Stimulated activated effector memory CD8-positive, alpha-beta T cell treated with anti-CD3 and anti-CD28 coated beads, Interleukin-12 subunit alpha, Interleukin-12 subunit beta, amount 100 ng/mL, for 72 hours (primary cell): Measurements from ENCODE around the gene ZG16.

Experiments
- ATAC-seq: fragments of 150-1000 bp; cut with Tn5 transposase; 2 replicates; pipeline ENCODE4 v1.10.0; 2021
- DNase-seq, 2 donors: peaks; one replicate each; pipeline ENCODE4 v3.0.0; 2021 to 2022; ENCODE audit warnings: low spot score in 2 of 2
- H3K27ac Mint-ChIP-seq: one replicate; pipeline ENCODE4 v1.8.0; 2022; ENCODE audit warnings: mild to moderate bottlenecking, mixed read lengths
- H3K36me3 Mint-ChIP-seq: one replicate; pipeline ENCODE4 v1.8.0; 2022; ENCODE audit warnings: mild to moderate bottlenecking, mixed read lengths
- H3K4me1 Mint-ChIP-seq: one replicate; pipeline ENCODE4 v1.8.0; 2022; ENCODE audit warnings: mixed read lengths
- H3K4me3 Mint-ChIP-seq: one replicate; pipeline ENCODE4 v1.8.0; 2022; ENCODE audit warnings: mild to moderate bottlenecking, mixed read lengths
- H3K9me3 Mint-ChIP-seq: one replicate; pipeline ENCODE4 v1.8.0; 2022; ENCODE audit warnings: mixed read lengths

ZG16 gene

DNA sequence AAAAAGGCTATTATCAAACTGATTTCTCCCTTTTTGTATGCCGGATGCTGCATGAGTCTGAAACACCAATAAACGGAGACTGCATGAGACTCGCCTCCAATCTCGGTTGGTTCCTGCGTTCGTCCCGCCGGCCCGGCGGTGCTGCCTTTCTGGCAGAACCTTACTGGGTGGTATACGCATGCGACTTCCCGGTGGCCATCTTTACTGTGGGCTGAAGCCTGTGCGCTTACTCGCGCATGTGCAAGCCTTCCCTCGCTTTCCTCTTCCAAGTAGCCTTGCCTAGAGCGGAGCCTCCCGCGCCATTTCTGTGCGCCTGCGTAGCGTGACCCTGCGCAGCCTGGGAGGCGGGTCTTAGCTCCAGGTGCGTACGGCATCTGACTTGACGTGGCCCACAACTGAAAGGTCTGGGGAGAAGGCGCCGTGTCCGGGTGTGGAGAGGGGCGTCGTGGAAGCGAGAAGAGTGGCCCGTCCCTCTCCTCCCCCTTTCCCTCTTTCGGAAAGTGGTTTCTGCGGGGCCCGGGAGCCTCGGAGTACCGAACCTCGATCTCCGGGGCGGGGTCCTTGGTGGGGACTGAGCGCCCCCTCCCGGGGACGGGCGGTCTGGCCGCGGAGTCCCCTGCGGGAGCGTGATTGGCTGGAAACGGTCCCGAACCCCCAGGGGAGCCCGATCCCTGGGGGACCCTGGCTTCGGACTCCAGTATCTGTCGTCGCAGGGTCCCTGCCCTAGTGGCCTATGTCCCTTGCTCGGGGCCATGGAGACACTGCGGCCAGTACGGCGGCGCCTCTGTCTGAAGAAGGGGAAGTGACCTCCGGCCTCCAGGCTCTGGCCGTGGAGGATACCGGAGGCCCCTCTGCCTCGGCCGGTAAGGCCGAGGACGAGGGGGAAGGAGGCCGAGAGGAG is 38.0 kb downstream of the ZG16 start, which contains the start of gene PAGR1:
Gene PAGR1 (plus strand): TSS at position 360 of the 901 bp plus-strand sequence. CDS start 374 bp downstream, at position 734.
- peaks cover 87% of the 10 kb centered on the region for H3K4me1 Mint-ChIP-seq

DNA sequence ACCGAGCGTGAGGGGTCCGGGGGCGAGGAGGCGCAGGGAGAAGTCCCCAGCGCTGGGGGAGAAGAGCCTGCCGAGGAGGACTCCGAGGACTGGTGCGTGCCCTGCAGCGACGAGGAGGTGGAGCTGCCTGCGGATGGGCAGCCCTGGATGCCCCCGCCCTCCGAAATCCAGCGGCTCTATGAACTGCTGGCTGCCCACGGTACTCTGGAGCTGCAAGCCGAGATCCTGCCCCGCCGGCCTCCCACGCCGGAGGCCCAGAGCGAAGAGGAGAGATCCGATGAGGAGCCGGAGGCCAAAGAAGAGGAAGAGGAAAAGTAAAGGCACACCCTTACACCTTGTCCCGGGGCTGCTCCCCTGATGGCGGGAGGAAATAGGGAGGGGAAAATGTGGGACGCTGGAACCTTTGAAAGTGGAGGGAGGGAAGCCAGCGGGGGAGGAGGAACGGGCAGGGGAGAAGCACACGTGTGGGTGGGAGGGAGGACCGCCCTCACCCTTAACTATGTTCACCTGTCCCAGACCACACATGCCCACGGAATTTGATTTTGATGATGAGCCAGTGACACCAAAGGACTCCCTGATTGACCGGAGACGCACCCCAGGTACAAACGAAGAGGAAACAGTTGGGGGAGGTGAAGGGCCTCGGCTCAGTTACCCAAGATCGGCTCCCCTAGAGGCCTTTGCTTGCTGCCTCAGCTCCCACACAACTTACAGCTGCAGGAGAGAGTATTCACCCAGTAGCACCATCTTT is 38.8 kb downstream of the ZG16 start:
- ATAC-seq (peak; percentile 59), DNase-seq (peak; percentile 44 to 83)
- peak overlapping the region; percentile 97 for H3K4me3 Mint-ChIP-seq
- peak overlapping the region; percentile 93 for H3K27ac Mint-ChIP-seq
- H3K36me3 Mint-ChIP-seq, result peaks cover 59% of the 10 kb centered on the region
- peaks cover 84% of the 10 kb centered on the region for H3K4me1 Mint-ChIP-seq
- no peaks in the 10 kb centered on the region for H3K9me3 Mint-ChIP-seq

More for the DNA sequence above, 38.0 kb downstream of the ZG16 start, which contains the start of gene PAGR1:
- DNase-seq (peak; percentile 91 to 99), ATAC-seq (peak; percentile 82)
- Mint-ChIP-seq H3K36me3 (peaks cover 68% of the 10 kb centered on the region), H3K4me3 (peak within 1 kb of the TSS; percentile 97), H3K9me3 (no peaks in the 10 kb centered on the region), H3K27ac (peak within 1 kb of the TSS; percentile 93)

DNA sequence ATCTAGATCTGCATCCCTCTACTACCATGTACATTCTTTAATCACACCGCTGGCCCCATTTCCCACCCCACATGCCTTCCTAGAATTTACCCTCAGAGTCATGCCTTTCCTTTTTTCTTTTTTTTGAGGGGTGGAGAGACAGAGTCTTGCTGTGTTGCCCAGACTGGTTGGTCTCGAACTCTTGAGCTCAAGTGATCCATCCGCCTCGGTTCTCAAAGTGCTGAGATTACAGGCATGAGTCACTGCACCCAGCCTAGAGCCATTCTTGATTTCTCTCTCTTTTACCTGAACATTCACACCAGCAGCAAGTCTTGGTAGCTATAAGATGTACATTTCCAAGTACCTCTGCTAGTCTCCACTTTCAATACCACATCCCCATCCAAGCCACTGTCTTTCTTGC is 40.0 kb downstream of the ZG16 start:
- Mint-ChIP-seq H3K4me3 (peak overlapping the region; percentile 97), H3K9me3 (no peaks in the 10 kb centered on the region), H3K36me3 (peaks cover 64% of the 10 kb centered on the region), H3K4me1 (peaks cover 83% of the 10 kb centered on the region), H3K27ac (peak overlapping the region; percentile 93)
- no peak for DNase-seq
- ATAC-seq, result no peak

DNA sequence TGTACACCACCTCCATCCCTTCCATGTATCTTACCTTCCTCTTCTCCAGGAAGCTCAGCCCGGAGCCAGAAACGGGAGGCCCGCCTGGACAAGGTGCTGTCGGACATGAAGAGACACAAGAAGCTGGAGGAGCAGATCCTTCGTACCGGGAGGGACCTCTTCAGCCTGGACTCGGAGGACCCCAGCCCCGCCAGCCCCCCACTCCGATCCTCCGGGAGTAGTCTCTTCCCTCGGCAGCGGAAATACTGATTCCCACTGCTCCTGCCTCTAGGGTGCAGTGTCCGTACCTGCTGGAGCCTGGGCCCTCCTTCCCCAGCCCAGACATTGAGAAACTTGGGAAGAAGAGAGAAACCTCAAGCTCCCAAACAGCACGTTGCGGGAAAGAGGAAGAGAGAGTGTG is 41.5 kb downstream of the ZG16 start:
- ATAC-seq (no peak), DNase-seq (no peak)
- H3K4me1 Mint-ChIP-seq, result peaks cover 75% of the 10 kb centered on the region
- H3K4me3 Mint-ChIP-seq, result peak overlapping the region; percentile 97
- H3K36me3 Mint-ChIP-seq, result peaks cover 70% of the 10 kb centered on the region
- peak overlapping the region; percentile 90 for H3K27ac Mint-ChIP-seq
- no peaks in the 10 kb centered on the region for H3K9me3 Mint-ChIP-seq

DNA sequence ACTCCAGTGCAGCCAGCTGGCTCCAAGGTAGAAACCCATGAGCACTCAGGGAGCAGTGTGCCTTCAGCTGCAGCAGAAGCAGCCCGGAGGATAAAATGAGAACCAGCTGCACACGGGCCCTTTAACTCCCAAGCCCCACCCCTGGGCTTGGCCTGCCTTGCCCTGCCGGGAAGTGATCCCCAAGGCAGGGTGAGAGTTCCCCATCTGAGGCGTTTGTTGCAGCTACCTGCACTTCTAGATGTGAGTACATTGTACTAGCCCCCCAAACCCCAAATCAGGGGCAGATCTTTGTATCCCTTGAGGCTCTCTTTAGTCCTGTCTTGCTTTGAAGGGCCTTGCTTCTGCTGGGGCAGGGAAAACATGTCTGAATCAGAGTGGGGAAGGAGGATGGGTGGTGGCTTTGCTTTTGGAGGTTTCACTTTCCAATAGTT is 42.2 kb downstream of the ZG16 start, which contains the start of gene MVP:
Gene MVP (plus strand): TSS at position 192 of the 431 bp plus-strand sequence. CDS start 10,088 bp downstream, outside the sequence.
- Mint-ChIP-seq H3K4me1 (peaks cover 75% of the 10 kb centered on the region), H3K9me3 (no peaks in the 10 kb centered on the region), H3K36me3 (peaks cover 74% of the 10 kb centered on the region), H3K4me3 (peak within 1 kb of the TSS; percentile 97), H3K27ac (peak within 1 kb of the TSS; percentile 90)
- DNase-seq (peak; percentile 28 to 77), ATAC-seq (peak; percentile 14)

DNA sequence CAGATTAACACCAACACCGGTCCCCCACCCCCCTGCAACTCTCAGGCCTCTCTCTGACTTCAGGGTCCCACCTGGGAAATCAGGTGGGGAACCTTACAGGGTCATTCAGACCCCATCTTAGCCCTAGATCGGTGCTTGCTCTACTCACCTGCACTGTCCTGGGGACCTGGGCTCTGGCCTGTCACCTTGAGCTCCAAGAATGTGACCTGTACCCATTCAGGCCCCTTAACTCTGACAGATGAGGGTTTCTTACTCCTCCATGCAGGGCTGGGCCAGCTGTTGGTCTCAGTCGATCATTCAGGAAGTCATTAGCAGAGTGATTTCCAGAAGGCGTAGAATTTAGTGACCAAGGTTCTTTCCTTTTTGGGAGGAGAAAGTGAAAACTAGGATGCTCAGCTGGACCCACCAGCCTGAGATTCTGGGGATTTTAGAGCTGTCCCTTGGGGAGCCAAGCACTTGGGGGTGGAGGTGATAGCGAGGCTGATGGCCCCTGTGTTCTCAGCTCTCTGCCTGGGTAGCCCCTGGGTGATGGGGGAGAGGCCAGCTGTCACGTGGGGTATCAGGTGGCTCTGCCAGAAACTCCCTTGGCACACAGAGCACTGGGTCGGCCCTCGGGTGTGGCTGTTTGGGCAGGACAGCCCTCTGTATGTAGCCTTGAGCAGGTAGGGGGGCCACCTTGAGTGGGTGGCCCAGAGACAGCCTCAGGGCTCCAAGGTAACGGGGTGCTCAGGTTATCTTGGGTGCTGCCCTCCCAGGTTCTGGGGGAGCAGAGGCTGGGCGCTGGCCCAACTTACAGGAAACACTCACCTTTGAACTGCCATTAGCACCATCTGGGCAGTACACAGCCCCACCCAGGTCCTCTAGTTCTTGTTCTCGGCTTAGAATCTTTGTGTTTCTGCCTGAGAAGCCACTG is 42.9 kb downstream of the ZG16 start:
- H3K9me3 Mint-ChIP-seq, result no peaks in the 10 kb centered on the region
- DNase-seq (peak; percentile 34 to 76), ATAC-seq (peak; percentile 60)
- peak overlapping the region; percentile 97 for H3K4me3 Mint-ChIP-seq
- peaks cover 75% of the 10 kb centered on the region for H3K4me1 Mint-ChIP-seq
- H3K36me3 Mint-ChIP-seq, result peaks cover 72% of the 10 kb centered on the region
- peak overlapping the region; percentile 90 for H3K27ac Mint-ChIP-seq

DNA sequence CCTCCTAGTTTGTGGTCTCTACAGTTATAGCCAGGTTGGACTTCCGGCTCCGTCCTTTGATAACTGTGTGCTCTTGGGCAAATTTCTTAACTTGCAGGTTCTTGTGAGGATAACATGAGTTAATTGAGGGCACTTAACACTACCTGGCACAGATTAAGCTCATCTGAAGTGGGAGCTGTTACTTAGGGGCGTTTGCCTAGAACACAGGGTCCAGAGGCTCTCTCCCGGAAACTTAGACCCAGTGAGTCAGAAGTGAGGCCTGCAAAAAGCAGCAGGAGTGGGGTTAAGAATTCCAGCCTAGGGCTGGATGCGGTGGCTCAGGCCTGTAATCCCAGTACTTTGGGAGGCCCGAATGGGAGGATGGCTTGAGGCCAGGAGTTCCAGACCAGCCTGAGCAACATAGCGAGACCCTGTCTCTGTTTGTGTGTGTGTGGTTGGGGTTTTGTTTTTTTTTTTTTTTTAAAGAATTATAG is 43.6 kb downstream of the ZG16 start:
- no peak for DNase-seq
- peak overlapping the region; percentile 97 for H3K4me3 Mint-ChIP-seq
- H3K36me3 Mint-ChIP-seq, result peaks cover 75% of the 10 kb centered on the region

DNA sequence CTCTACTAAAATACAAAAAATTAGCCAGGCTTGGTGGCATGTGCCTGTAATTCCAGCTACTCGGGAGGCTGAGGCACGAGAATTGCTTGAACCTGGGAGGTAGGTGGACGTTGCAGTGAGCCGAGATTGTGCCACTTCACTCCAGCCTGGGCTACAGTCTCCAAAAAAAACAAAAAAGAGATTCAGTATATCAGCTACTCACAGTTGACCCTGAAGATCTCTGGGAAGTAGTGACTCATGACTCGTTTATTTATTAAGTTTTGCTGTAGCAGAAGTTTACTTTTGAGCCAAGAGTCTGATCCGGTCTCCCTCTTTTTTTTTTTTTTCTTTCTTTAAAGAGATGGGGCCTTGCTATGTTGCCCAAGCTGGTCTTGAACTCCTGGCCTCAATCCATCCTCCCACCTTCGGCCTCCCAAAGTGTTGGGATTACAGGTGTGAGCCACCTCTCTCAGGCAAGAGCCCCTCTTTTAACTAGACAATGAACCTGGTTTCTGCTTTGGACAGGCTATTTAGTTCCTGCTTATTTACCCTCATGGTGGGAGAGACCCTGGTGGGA is 46.6 kb downstream of the ZG16 start:
- no peaks in the 10 kb centered on the region for H3K9me3 Mint-ChIP-seq
- DNase-seq (no peak), ATAC-seq (no peak)
- peaks cover 51% of the 10 kb centered on the region for H3K36me3 Mint-ChIP-seq
- peak overlapping the region; percentile 93 for H3K27ac Mint-ChIP-seq
- H3K4me1 Mint-ChIP-seq, result peaks cover 60% of the 10 kb centered on the region
- peak overlapping the region; percentile 61 for H3K4me3 Mint-ChIP-seq

More for the DNA sequence above, 43.6 kb downstream of the ZG16 start:
- peaks cover 74% of the 10 kb centered on the region for H3K4me1 Mint-ChIP-seq
- H3K9me3 Mint-ChIP-seq, result no peaks in the 10 kb centered on the region
- no peak for ATAC-seq
- H3K27ac Mint-ChIP-seq, result peak overlapping the region; percentile 90

DNA sequence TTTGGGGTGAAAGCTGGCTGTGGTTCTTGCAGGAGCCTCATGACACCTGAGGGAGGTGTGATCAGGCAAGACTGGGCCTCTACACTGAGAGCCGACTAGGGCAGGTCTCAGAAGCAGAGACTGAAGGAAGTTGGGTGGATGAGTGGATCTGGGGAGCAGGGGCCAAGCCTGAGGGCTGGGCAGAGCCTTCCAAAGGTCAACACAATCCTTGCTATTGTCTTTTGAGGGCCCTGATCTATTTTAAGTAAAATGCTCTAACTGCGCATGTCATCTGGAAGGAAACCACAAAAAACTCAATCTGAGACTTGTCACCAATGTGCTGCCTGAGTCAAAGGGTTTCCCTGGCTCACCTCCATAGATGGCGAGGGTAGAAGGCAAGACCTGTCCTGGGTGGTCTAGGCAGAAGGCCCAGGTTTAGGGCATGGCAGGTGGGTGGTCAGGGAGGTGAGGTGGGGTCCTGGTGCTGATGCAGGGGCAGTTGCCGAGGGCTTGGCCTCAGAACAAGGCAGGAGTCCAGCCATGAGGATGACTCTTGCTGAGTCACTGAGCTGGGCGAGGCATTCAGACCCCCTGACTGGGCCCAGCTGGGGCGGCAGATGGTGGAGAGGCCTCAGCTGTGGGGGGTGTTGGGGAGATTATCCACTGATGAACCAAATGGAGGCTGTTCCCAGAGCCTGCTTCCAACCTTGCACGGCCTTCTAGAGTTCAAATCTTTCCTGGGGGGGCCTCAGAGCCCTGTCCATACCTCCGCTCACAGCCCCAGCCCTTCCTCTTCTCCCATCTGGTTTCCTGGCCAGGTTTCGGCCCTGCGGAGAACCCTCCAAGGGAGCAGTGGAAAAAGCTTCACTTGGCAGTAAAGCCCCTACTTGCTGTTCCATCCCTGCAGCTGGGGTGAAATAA is 47.3 kb downstream of the ZG16 start:
- peak; percentile 80 for ATAC-seq
- DNase-seq, result peak; percentile 20 to 78
- Mint-ChIP-seq H3K36me3 (peaks cover 44% of the 10 kb centered on the region), H3K9me3 (no peaks in the 10 kb centered on the region), H3K4me3 (peak overlapping the region; percentile 61), H3K4me1 (peaks cover 62% of the 10 kb centered on the region), H3K27ac (peak overlapping the region; percentile 93)

DNA sequence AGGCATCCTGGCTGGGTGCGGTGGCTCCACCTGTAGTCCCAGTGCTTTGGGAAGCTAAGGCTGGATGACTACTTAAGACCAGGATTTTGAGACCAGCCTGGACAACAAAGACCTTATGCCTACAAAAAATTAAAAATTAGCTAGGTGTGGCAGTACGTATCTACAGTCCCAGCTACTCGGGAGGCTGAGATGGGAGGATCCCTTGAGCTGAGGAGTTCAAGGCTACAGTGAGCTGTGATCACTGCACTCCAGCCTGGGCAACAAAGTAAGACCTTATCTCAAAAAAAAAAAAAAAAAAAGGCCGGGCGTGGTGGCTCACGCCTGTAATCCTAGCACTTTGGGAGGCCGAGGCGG is 48.3 kb downstream of the ZG16 start:
- H3K4me1 Mint-ChIP-seq, result peaks cover 64% of the 10 kb centered on the region
- no peak for DNase-seq
- no peaks in the 10 kb centered on the region for H3K9me3 Mint-ChIP-seq
- H3K27ac Mint-ChIP-seq, result no peak overlapping the region
- peaks cover 47% of the 10 kb centered on the region for H3K36me3 Mint-ChIP-seq
- no peak for ATAC-seq
- H3K4me3 Mint-ChIP-seq, result peak overlapping the region; percentile 61

DNA sequence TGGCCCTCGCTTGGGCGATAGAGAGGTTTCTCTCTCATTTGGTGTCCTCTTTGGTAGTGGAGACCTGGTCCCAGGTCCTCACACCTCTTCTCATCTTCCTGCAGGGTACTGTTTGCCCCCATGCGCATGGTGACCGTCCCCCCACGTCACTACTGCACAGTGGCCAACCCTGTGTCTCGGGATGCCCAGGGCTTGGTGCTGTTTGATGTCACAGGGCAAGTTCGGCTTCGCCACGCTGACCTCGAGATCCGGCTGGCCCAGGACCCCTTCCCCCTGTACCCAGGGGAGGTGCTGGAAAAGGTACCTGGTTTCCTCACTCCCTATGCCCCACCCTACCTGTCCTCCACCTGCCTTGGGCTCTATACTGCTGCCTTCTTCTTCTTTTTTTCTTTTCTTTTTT is 52.7 kb downstream of the ZG16 start:
- no peak for DNase-seq
- Mint-ChIP-seq H3K36me3 (peaks cover 66% of the 10 kb centered on the region), H3K4me3 (no peak overlapping the region), H3K4me1 (peaks cover 32% of the 10 kb centered on the region), H3K9me3 (no peaks in the 10 kb centered on the region), H3K27ac (peak overlapping the region; percentile 9)
- ATAC-seq, result no peak

DNA sequence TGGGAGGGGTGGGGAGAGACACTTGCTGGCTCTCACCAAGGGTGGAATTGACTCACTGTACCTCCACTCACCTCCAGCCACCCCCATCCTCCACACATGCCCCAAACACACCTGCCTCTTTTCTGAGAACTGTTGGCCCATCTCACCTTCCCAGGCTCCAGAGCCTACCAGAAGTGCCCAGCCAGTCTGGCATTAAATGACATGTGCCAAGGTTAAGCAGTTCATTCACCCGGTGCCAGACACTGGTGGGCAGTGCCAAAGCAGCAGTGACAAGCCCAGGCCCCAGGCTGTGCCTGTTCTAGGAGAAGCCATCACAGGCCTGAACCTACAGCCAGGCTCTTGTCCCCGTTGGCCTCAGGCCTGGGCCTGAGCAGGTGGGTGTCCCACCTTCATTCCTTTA is 53.4 kb downstream of the ZG16 start:
- H3K36me3 Mint-ChIP-seq, result peaks cover 68% of the 10 kb centered on the region
- no peak overlapping the region for H3K4me3 Mint-ChIP-seq
- no peaks in the 10 kb centered on the region for H3K9me3 Mint-ChIP-seq
- H3K4me1 Mint-ChIP-seq, result peaks cover 28% of the 10 kb centered on the region
- ATAC-seq (no peak), DNase-seq (no peak)
- H3K27ac Mint-ChIP-seq, result peak overlapping the region; percentile 9
